Caco-2 (cell line): ENCODE data around the gene KCNIP4. TPM values are rescaled to one million over a fixed set of nuclear protein-coding genes. Genes with fewer than 3 reads are reported as not detected.

ENCODE experiments used
- BruUV-seq: library from RNA; stranded (reverse); fragments of 400-500 nt; replicated peaks from 2 replicates; lab custom pipeline; 2021; lab: Mats Ljungman, UMichigan
- CTCF ChIA-PET: fragments of 300-600 bp; sonication (Branson Sonifier 250); formaldehyde crosslinking; loops from one replicate; lab custom pipeline; 2022; ENCODE audit warnings: antibody characterized with exemption; lab: Charles Lee
- POLR2A ChIA-PET: fragments of 300-600 bp; sonication (Branson Sonifier 250); formaldehyde crosslinking; loops from one replicate; lab custom pipeline; 2022; ENCODE audit warnings: antibody characterized with exemption; lab: Charles Lee
- DNase-seq, 2 experiments: peaks; one replicate each; pipeline versions ENCODE4 v3.0.0 to v3.0.0-alpha.2; 2020 to 2022
- H3K27me3 ChIP-seq: replicated peaks from 2 replicates; pipeline ENCODE4 v1.6.0; 2011; ENCODE audit warnings: low read length; ENCODE audit not compliant: control insufficient read depth, insufficient read depth
- H3K36me3 ChIP-seq: 2 replicates; pipeline ENCODE4 v1.5.1; 2011; ENCODE audit warnings: low read length; ENCODE audit not compliant: control insufficient read depth, insufficient read depth
- H3K4me1 ChIP-seq: fragments of 250-450 bp; sonication (Bioruptor Pico); 2 replicates; pipeline ENCODE4 v1.5.1; 2020; ENCODE audit warnings: mild to moderate bottlenecking
- H3K4me3 ChIP-seq: 2 replicates; pipeline ENCODE4 v1.5.1; 2011; ENCODE audit warnings: low read depth, mild to moderate bottlenecking, control low read depth, low read length
- H3K9me3 ChIP-seq: fragments of 250-450 bp; sonication (Bioruptor Pico); 2 replicates; pipeline ENCODE4 v1.5.1; 2020; ENCODE audit warnings: mild to moderate bottlenecking, moderate library complexity
- H3K27ac Mint-ChIP-seq: one replicate; pipeline ENCODE4 v1.8.0; 2022; ENCODE audit warnings: mixed read lengths; ENCODE audit not compliant: unreplicated experiment
- H3K27me3 Mint-ChIP-seq: one replicate; pipeline ENCODE4 v1.8.0; 2022; ENCODE audit warnings: mixed read lengths; ENCODE audit not compliant: insufficient read depth, unreplicated experiment
- H3K36me3 Mint-ChIP-seq: one replicate; pipeline ENCODE4 v1.8.0; 2022; ENCODE audit warnings: mild to moderate bottlenecking, mixed read lengths; ENCODE audit not compliant: insufficient read depth, unreplicated experiment
- H3K4me1 Mint-ChIP-seq: one replicate; pipeline ENCODE4 v1.8.0; 2022; ENCODE audit warnings: low read depth, mixed read lengths; ENCODE audit not compliant: unreplicated experiment
- H3K4me3 Mint-ChIP-seq: one replicate; pipeline ENCODE4 v1.8.0; 2022; ENCODE audit warnings: mild to moderate bottlenecking, moderate library complexity, mixed read lengths; ENCODE audit not compliant: unreplicated experiment
- H3K9me3 Mint-ChIP-seq: one replicate; pipeline ENCODE4 v1.8.0; 2022; ENCODE audit warnings: mixed read lengths; ENCODE audit not compliant: unreplicated experiment
- intact Hi-C: fragments of 100-400 bp; cut with micrococcal nuclease; formaldehyde crosslinking; loops from one replicate; pipeline ENCODE4 v1.10.0; 2022; ENCODE audit not compliant: unreplicated experiment
- total RNA-seq: library from RNA; stranded (reverse); gene quantifications from 2 replicates; pipeline ENCODE4 v1.2.3, GENCODE V29; 2022
- TF ChIP-seq, protein P1 (sequence below), 2 experiments: fragments of 200-600 bp in 1 of 2; IDR thresholded peaks; 1 replicate in 1 of 2; 2 replicates in 1 of 2; pipeline versions ENCODE4 v1.5.1 to v1.8.0; 2011 to 2022; ENCODE audit warnings: antibody characterized with exemption in 1 of 2, control low read depth in 1 of 2, inconsistent platforms in 1 of 2, low read depth in 1 of 2, low read length in 1 of 2, mild to moderate bottlenecking in 1 of 2, moderate library complexity in 1 of 2; ENCODE audit not compliant: insufficient read depth in 1 of 2, severe bottlenecking in 1 of 2, unreplicated experiment in 1 of 2

Gene KCNIP4
- total RNA-seq, 1 experiment from 2014 or later = not detected

DNA sequence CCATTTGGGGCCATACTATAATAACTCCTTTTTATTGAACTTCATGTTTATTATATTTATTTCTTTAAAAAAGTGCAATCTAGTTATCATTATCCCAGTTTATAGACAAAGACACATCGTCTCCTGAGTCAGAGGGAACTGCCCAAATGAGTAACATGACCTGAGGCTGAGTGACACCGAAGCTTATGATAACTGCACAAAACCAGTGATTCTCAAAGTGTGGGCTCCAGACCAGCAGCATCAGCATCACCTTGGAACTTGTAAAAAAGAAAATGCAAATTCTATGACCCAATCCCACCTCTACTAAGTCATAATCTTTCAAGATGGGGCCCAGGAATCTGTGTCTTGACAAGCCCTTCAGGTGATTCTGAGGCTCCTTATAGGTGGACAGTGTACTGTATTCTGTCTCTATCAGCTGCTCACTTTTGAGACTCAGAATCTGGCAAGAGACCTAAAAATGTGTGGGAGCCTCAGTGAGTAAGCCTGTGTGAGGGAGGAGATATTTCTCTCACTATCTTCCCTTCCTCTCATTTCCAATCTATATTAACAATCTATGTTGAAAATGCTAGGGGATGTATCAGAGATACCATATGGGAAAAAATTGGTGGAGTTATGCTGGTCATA, 1101.3 kb downstream of the KCNIP4 start:
- no peak overlapping the region for H3K4me3 ChIP-seq
- DNase-seq = no peak
- no peaks in the 10 kb centered on the region for H3K27me3 ChIP-seq
- H3K36me3 ChIP-seq = no peaks in the 10 kb centered on the region
- H3K4me3 Mint-ChIP-seq = no peak overlapping the region
- no TSS peak for BruUV-seq
- no peaks in the 10 kb centered on the region for H3K4me1 ChIP-seq
- ChIA-PET POLR2A (no interaction called here), CTCF (no interaction called here)
- intact Hi-C loops = no loop called here
- H3K9me3 Mint-ChIP-seq = peaks cover 16% of the 10 kb centered on the region
- H3K36me3 Mint-ChIP-seq = no peaks in the 10 kb centered on the region
- H3K27ac Mint-ChIP-seq = no peak overlapping the region
- no peaks in the 10 kb centered on the region for H3K4me1 Mint-ChIP-seq
- H3K9me3 ChIP-seq = no peaks in the 10 kb centered on the region
- TF ChIP-seq, protein P1, sequence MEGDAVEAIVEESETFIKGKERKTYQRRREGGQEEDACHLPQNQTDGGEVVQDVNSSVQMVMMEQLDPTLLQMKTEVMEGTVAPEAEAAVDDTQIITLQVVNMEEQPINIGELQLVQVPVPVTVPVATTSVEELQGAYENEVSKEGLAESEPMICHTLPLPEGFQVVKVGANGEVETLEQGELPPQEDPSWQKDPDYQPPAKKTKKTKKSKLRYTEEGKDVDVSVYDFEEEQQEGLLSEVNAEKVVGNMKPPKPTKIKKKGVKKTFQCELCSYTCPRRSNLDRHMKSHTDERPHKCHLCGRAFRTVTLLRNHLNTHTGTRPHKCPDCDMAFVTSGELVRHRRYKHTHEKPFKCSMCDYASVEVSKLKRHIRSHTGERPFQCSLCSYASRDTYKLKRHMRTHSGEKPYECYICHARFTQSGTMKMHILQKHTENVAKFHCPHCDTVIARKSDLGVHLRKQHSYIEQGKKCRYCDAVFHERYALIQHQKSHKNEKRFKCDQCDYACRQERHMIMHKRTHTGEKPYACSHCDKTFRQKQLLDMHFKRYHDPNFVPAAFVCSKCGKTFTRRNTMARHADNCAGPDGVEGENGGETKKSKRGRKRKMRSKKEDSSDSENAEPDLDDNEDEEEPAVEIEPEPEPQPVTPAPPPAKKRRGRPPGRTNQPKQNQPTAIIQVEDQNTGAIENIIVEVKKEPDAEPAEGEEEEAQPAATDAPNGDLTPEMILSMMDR (IDR thresholded peaks at IDR 0.05; ENCODE audit: insufficient read depth in 1 of 2, low read depth in 1 of 2, low read length in 1 of 2, severe bottlenecking in 1 of 2, unreplicated experiment in 1 of 2) = no peak
- H3K27me3 Mint-ChIP-seq = peaks cover 13% of the 10 kb centered on the region

DNA sequence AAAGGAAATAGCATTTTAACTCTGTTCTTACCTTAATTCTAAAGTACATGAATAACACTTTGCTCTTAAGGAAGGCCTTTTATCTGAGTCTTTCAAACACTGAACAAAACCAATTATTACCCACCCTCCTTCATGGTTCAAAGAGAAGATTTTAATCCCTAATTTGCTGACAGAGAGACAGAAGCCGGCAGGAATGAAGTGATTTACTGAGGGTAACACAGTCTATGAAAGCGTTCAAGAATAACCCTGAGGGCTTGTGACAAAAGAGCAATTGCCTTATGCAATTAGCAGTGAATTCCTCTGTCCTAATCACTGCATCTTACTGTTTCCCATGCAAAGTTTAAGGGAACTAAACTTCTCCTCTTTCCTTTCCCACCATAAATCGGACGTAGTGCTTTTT, 1104.3 kb downstream of the KCNIP4 start:
- BruUV-seq = no TSS peak
- intact Hi-C loops = no loop called here

DNA sequence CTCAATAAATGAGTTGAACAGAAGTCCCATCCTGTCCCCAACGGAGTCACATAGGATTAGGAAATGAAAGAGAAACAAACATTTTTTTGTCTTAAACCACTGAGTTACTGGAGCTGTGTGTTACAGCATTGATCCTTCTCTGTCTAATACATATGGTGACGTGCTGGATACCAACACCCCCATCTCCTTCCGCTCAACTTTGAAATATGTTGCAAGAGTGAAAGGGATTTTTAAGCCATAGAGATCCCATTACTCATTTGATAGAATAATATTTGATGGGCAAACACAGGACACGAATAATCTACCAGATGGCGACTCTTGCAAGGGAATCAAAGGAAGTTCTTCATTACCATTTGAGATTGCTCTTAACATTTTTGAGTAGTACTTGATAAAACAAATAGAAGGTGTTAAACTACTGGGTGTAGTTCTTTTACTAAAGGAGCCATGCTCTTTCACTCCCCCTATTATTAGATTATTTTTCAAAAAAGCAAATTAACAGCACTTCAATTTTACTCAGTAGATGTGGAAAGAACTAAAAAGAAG, 1107.9 kb downstream of the KCNIP4 start:
- Histone ChIP-seq H3K4me1 (no peaks in the 10 kb centered on the region), H3K9me3 (no peaks in the 10 kb centered on the region), H3K36me3 (no peaks in the 10 kb centered on the region), H3K4me3 (no peak overlapping the region), H3K27me3 (no peaks in the 10 kb centered on the region)
- H3K27ac Mint-ChIP-seq = no peak overlapping the region
- intact Hi-C loops = no loop called here
- no peak overlapping the region for H3K4me3 Mint-ChIP-seq
- POLR2A ChIA-PET = no interaction called here
- no peak for DNase-seq
- CTCF ChIA-PET = no interaction called here
- no TSS peak for BruUV-seq
- TF ChIP-seq, protein P1 (IDR thresholded peaks at IDR 0.05; ENCODE audit: insufficient read depth in 1 of 2, low read depth in 1 of 2, low read length in 1 of 2, severe bottlenecking in 1 of 2, unreplicated experiment in 1 of 2) = no peak
- H3K4me1 Mint-ChIP-seq = no peaks in the 10 kb centered on the region
- peaks cover 13% of the 10 kb centered on the region for H3K9me3 Mint-ChIP-seq
- no peaks in the 10 kb centered on the region for H3K36me3 Mint-ChIP-seq
- peaks cover 7% of the 10 kb centered on the region for H3K27me3 Mint-ChIP-seq

More for the DNA sequence above, 1104.3 kb downstream of the KCNIP4 start:
- no peaks in the 10 kb centered on the region for H3K36me3 Mint-ChIP-seq
- TF ChIP-seq, protein P1 (IDR thresholded peaks at IDR 0.05; ENCODE audit: insufficient read depth in 1 of 2, low read depth in 1 of 2, low read length in 1 of 2, severe bottlenecking in 1 of 2, unreplicated experiment in 1 of 2) = no peak
- H3K4me3 Mint-ChIP-seq = no peak overlapping the region
- H3K36me3 ChIP-seq = no peaks in the 10 kb centered on the region
- H3K4me1 ChIP-seq = no peaks in the 10 kb centered on the region
- no peak overlapping the region for H3K4me3 ChIP-seq
- ChIA-PET POLR2A (no interaction called here), CTCF (no interaction called here)
- H3K9me3 ChIP-seq = no peaks in the 10 kb centered on the region
- H3K27me3 ChIP-seq = no peaks in the 10 kb centered on the region
- peaks cover 13% of the 10 kb centered on the region for H3K27me3 Mint-ChIP-seq
- peaks cover 22% of the 10 kb centered on the region for H3K9me3 Mint-ChIP-seq
- H3K27ac Mint-ChIP-seq = no peak overlapping the region
- no peak for DNase-seq
- no peaks in the 10 kb centered on the region for H3K4me1 Mint-ChIP-seq
